BLaER1 (cell line): ENCODE measurements around the gene CFAP52.
"Not testable (repeated sequence)": the region's sequence is repeated elsewhere in the genome, so short reads cannot be mapped to it uniquely, and the experiment has no call there.

Source experiments
- H3K27ac ChIP-seq: shearing (Covaris generic); formaldehyde crosslinking; 2 replicates; pipeline ENCODE4 v1.8.1; 2022
- H3K27me3 ChIP-seq: shearing (Covaris generic); formaldehyde crosslinking; 2 replicates; pipeline ENCODE4 v1.8.1; 2022
- H3K36me3 ChIP-seq: shearing (Covaris generic); formaldehyde crosslinking; 2 replicates; pipeline ENCODE4 v1.8.1; 2022
- H3K4me1 ChIP-seq: shearing (Covaris generic); formaldehyde crosslinking; 2 replicates; pipeline ENCODE4 v1.8.1; 2022
- H3K4me2 ChIP-seq: shearing (Covaris generic); formaldehyde crosslinking; 2 replicates; pipeline ENCODE4 v1.8.1; 2022
- H3K4me3 ChIP-seq: shearing (Covaris generic); formaldehyde crosslinking; 2 replicates; pipeline ENCODE4 v1.8.1; 2022
- H3K9ac ChIP-seq: shearing (Covaris generic); formaldehyde crosslinking; 2 replicates; pipeline ENCODE4 v1.8.1; 2022
- H3K9me3 ChIP-seq: shearing (Covaris generic); formaldehyde crosslinking; 2 replicates; pipeline ENCODE4 v1.8.1; 2022
- H4K20me1 ChIP-seq: shearing (Covaris generic); formaldehyde crosslinking; 2 replicates; pipeline ENCODE4 v1.8.1; 2022
- Cebpa-rat ChIP-seq: shearing (Covaris generic); IDR thresholded peaks from 2 replicates; pipeline ENCODE4 v1.8.1; 2022

CFAP52 gene

GRCh38 chr17:9544221-9544620 lies 32.2 kb upstream of the CFAP52 start:
- no peaks in the 10 kb centered on the region for H3K27me3 ChIP-seq
- no peaks in the 10 kb centered on the region for H4K20me1 ChIP-seq
- no peak overlapping the region for H3K4me3 ChIP-seq
- no peak overlapping the region for H3K27ac ChIP-seq
- no peak for TF ChIP-seq Cebpa-rat
- H3K36me3 ChIP-seq = peaks cover 21% of the 10 kb centered on the region; the same call in 1 of the 2 replicates
- no peaks in the 10 kb centered on the region for H3K9me3 ChIP-seq
- H3K9ac ChIP-seq = no peak overlapping the region
- H3K4me1 ChIP-seq = no peaks in the 10 kb centered on the region
- H3K4me2 ChIP-seq = no peak overlapping the region

- no peak overlapping the region for H3K27ac ChIP-seq
- no peak for TF ChIP-seq Cebpa-rat
- H3K9me3 ChIP-seq = no peaks in the 10 kb centered on the region
- no peaks in the 10 kb centered on the region for H3K27me3 ChIP-seq
- no peak overlapping the region for H3K4me2 ChIP-seq
- no peak overlapping the region for H3K9ac ChIP-seq
- H3K36me3 ChIP-seq = peaks cover 18% of the 10 kb centered on the region
- H4K20me1 ChIP-seq = no peaks in the 10 kb centered on the region
- H3K4me1 ChIP-seq = no peaks in the 10 kb centered on the region
- H3K4me3 ChIP-seq = no peak overlapping the region
Measured at GRCh38 chr17:9549215-9549614, 27.2 kb upstream of the CFAP52 start.

- Histone ChIP-seq H3K4me2 (no peak overlapping the region), H3K36me3 (peaks cover 31% of the 10 kb centered on the region), H3K9ac (no peak overlapping the region), H3K4me1 (no peaks in the 10 kb centered on the region), H3K27ac (no peak overlapping the region), H3K9me3 (0 out of 2 replicates have a peak, but pooled peaks cover under 1% of the 10 kb centered on the region), H3K27me3 (no peaks in the 10 kb centered on the region), H4K20me1 (no peaks in the 10 kb centered on the region), H3K4me3 (no peak overlapping the region)
- TF ChIP-seq Cebpa-rat = no peak
Measured at GRCh38 chr17:9553181-9553580, 23.3 kb upstream of the CFAP52 start.

GRCh38 chr17:9553596-9553995 lies 22.8 kb upstream of the CFAP52 start:
- no peaks in the 10 kb centered on the region for H3K4me1 ChIP-seq
- no peaks in the 10 kb centered on the region for H4K20me1 ChIP-seq
- H3K9ac ChIP-seq = no peak overlapping the region
- TF ChIP-seq Cebpa-rat = no peak
- H3K4me3 ChIP-seq = no peak overlapping the region
- H3K4me2 ChIP-seq = no peak overlapping the region
- H3K9me3 ChIP-seq = 0 out of 2 replicates have a peak, but pooled peaks cover 5% of the 10 kb centered on the region
- H3K27ac ChIP-seq = no peak overlapping the region
- peaks cover 35% of the 10 kb centered on the region for H3K36me3 ChIP-seq
- H3K27me3 ChIP-seq = no peaks in the 10 kb centered on the region

GRCh38 chr17:9554715-9555114 lies 21.7 kb upstream of the CFAP52 start:
- H3K9me3 ChIP-seq, H3K4me3 ChIP-seq, H3K4me1 ChIP-seq, H3K9ac ChIP-seq, H3K27me3 ChIP-seq, H3K27ac ChIP-seq, H4K20me1 ChIP-seq, H3K4me2 ChIP-seq: not testable (repeated sequence)
- H3K36me3 ChIP-seq = peaks cover 35% of the 10 kb centered on the region

GRCh38 chr17:9557161-9557755 lies 19.2 kb upstream of the CFAP52 start:
- Histone ChIP-seq H3K9me3 (0 out of 2 replicates have a peak, but pooled peaks cover 6% of the 10 kb centered on the region), H3K4me1 (no peaks in the 10 kb centered on the region), H3K4me2 (no peak overlapping the region), H4K20me1 (no peaks in the 10 kb centered on the region), H3K9ac (no peak overlapping the region), H3K36me3 (peaks cover 31% of the 10 kb centered on the region), H3K27me3 (no peaks in the 10 kb centered on the region), H3K27ac (no peak overlapping the region), H3K4me3 (no peak overlapping the region)
- no peak for TF ChIP-seq Cebpa-rat

GRCh38 chr17:9557857-9558256 lies 18.6 kb upstream of the CFAP52 start:
- TF ChIP-seq Cebpa-rat = no peak
- Histone ChIP-seq H3K27me3 (no peaks in the 10 kb centered on the region), H3K9ac (no peak overlapping the region), H3K4me1 (no peaks in the 10 kb centered on the region), H4K20me1 (no peaks in the 10 kb centered on the region), H3K4me3 (no peak overlapping the region), H3K27ac (no peak overlapping the region), H3K36me3 (peaks cover 31% of the 10 kb centered on the region), H3K9me3 (0 out of 2 replicates have a peak, but pooled peaks cover 6% of the 10 kb centered on the region), H3K4me2 (no peak overlapping the region)

GRCh38 chr17:9564104-9564503 lies 12.3 kb upstream of the CFAP52 start:
- H3K27me3 ChIP-seq = no peaks in the 10 kb centered on the region
- H3K9me3 ChIP-seq = no peaks in the 10 kb centered on the region
- H3K27ac ChIP-seq = no peak overlapping the region
- H3K4me2 ChIP-seq = no peak overlapping the region
- peaks cover 9% of the 10 kb centered on the region for H3K4me1 ChIP-seq
- no peak overlapping the region for H3K9ac ChIP-seq
- H3K36me3 ChIP-seq = peaks cover 49% of the 10 kb centered on the region
- H4K20me1 ChIP-seq = 0 out of 2 replicates have a peak, but pooled peaks cover 5% of the 10 kb centered on the region
- H3K4me3 ChIP-seq = no peak overlapping the region
- TF ChIP-seq Cebpa-rat = no peak

- TF ChIP-seq Cebpa-rat = no peak
- peak overlapping the region; percentile 20; the same call in 1 of the 2 replicates for H3K4me2 ChIP-seq
- no peak overlapping the region for H3K27ac ChIP-seq
Measured at GRCh38 chr17:9566067-9566466, 10.4 kb upstream of the CFAP52 start.

GRCh38 chr17:9566739-9567138 lies 9.7 kb upstream of the CFAP52 start:
- not testable (repeated sequence) for H3K4me1 ChIP-seq, H3K9me3 ChIP-seq, H3K9ac ChIP-seq, H3K27ac ChIP-seq, H3K27me3 ChIP-seq, H3K4me2 ChIP-seq, H3K4me3 ChIP-seq
- peaks cover 17% of the 10 kb centered on the region for H4K20me1 ChIP-seq
- H3K36me3 ChIP-seq = peaks cover 66% of the 10 kb centered on the region

More at GRCh38 chr17:9566067-9566466, 10.4 kb upstream of the CFAP52 start:
- no peaks in the 10 kb centered on the region for H3K27me3 ChIP-seq
- peaks cover 9% of the 10 kb centered on the region for H3K4me1 ChIP-seq
- H3K4me3 ChIP-seq = no peak overlapping the region
- peaks cover 13% of the 10 kb centered on the region for H4K20me1 ChIP-seq
- no peak overlapping the region for H3K9ac ChIP-seq
- H3K9me3 ChIP-seq = no peaks in the 10 kb centered on the region
- peaks cover 66% of the 10 kb centered on the region for H3K36me3 ChIP-seq

GRCh38 chr17:9568004-9568403 lies 8.4 kb upstream of the CFAP52 start:
- Histone ChIP-seq H4K20me1 (peaks cover 17% of the 10 kb centered on the region), H3K9me3 (no peaks in the 10 kb centered on the region), H3K4me2 (no peak overlapping the region), H3K9ac (no peak overlapping the region), H3K27me3 (no peaks in the 10 kb centered on the region), H3K27ac (no peak overlapping the region), H3K4me3 (no peak overlapping the region), H3K4me1 (peaks cover 9% of the 10 kb centered on the region), H3K36me3 (peaks cover 66% of the 10 kb centered on the region)
- TF ChIP-seq Cebpa-rat = no peak
